GM12874 (cell line): ENCODE measurements around the gene SDK1.

Experiments used
- CTCF ChIP-seq: IDR thresholded peaks from 2 replicates; pipeline ENCODE4 v1.5.1; 2011; ENCODE audit warnings: low read depth, mild to moderate bottlenecking, control low read depth, low read length, moderate library complexity; ENCODE audit not compliant: insufficient read depth

The SDK1 gene

GRCh38 chr7:3510101-3511020, 209.3 kb downstream of the SDK1 start:
- no peak for TF ChIP-seq CTCF

- no peak for TF ChIP-seq CTCF
Observed at GRCh38 chr7:3517344-3517743, 216.3 kb downstream of the SDK1 start.

GRCh38 chr7:3518546-3518945, 217.5 kb downstream of the SDK1 start:
- TF ChIP-seq CTCF, result no peak

GRCh38 chr7:3520206-3520605, 219.2 kb downstream of the SDK1 start:
- TF ChIP-seq CTCF, result no peak

- TF ChIP-seq CTCF, result no peak
Observed at GRCh38 chr7:3527496-3528124, 226.6 kb downstream of the SDK1 start.

- no peak for TF ChIP-seq CTCF
Observed at GRCh38 chr7:3533040-3533439, 232.0 kb downstream of the SDK1 start.

- no peak for TF ChIP-seq CTCF
Observed at GRCh38 chr7:3537210-3537875, 236.3 kb downstream of the SDK1 start.
